Central memory CD8-positive, alpha-beta T cell (primary cell): ENCODE results near the gene RGR.

Experiments
- ATAC-seq: fragments of 150-1000 bp; cut with Tn5 transposase; replicated peaks from 2 replicates; pipeline ENCODE4 v1.10.0; 2022; ENCODE audit warnings: mild to moderate bottlenecking, moderate FRiP score, moderate number of reproducible peaks; ENCODE audit not compliant: poor library complexity, severe bottlenecking; ENCODE audit errors: extremely low read depth
- DNase-seq, 2 donors: peaks; one replicate each; pipeline ENCODE4 v3.0.0; 2021; ENCODE audit warnings: low spot score in 2 of 2
- H3K27ac Mint-ChIP-seq: one replicate; pipeline ENCODE4 v1.8.0; 2022; ENCODE audit warnings: low read depth, mild to moderate bottlenecking, moderate library complexity, mixed read lengths
- H3K27me3 Mint-ChIP-seq: one replicate; pipeline ENCODE4 v1.8.0; 2022; ENCODE audit warnings: mixed read lengths
- H3K36me3 Mint-ChIP-seq: one replicate; pipeline ENCODE4 v1.8.0; 2022; ENCODE audit warnings: mild to moderate bottlenecking, moderate library complexity, mixed read lengths; ENCODE audit not compliant: insufficient read depth
- H3K4me1 Mint-ChIP-seq: one replicate; pipeline ENCODE4 v1.8.0; 2022; ENCODE audit warnings: mixed read lengths
- H3K4me3 Mint-ChIP-seq: one replicate; pipeline ENCODE4 v1.8.0; 2022; ENCODE audit warnings: mild to moderate bottlenecking, moderate library complexity, mixed read lengths
- H3K9me3 Mint-ChIP-seq: one replicate; pipeline ENCODE4 v1.8.0; 2022; ENCODE audit warnings: mixed read lengths

RGR gene

GRCh38 chr10:84244651-84245270, at the start of gene RGR:
Gene RGR (plus strand): TSS chr10:84245053. CDS start chr10:84245091, 38 bp downstream.
- no peak within 1 kb of the TSS for H3K27ac Mint-ChIP-seq
- no peaks in the 10 kb centered on the region for H3K4me1 Mint-ChIP-seq
- no peaks in the 10 kb centered on the region for H3K9me3 Mint-ChIP-seq
- DNase-seq (no peak), ATAC-seq (no peak)
- H3K4me3 Mint-ChIP-seq = no peak within 1 kb of the TSS
- H3K36me3 Mint-ChIP-seq = no peaks in the 10 kb centered on the region
- peaks cover 21% of the 10 kb centered on the region for H3K27me3 Mint-ChIP-seq

- peaks cover 7% of the 10 kb centered on the region for H3K27me3 Mint-ChIP-seq
- H3K4me3 Mint-ChIP-seq = peak overlapping the region; percentile 73
- peaks cover 5% of the 10 kb centered on the region for H3K4me1 Mint-ChIP-seq
- ATAC-seq = no peak
- no peak overlapping the region for H3K27ac Mint-ChIP-seq
- DNase-seq = no peak
- no peaks in the 10 kb centered on the region for H3K9me3 Mint-ChIP-seq
- peaks cover 3% of the 10 kb centered on the region for H3K36me3 Mint-ChIP-seq
Observed at GRCh38 chr10:84196083-84196482, 48.8 kb upstream of the RGR start.

GRCh38 chr10:84196941-84197340, 47.9 kb upstream of the RGR start:
- ATAC-seq = no peak
- Mint-ChIP-seq H3K4me3 (no peak overlapping the region), H3K4me1 (no peaks in the 10 kb centered on the region), H3K27ac (no peak overlapping the region), H3K27me3 (peaks cover 7% of the 10 kb centered on the region), H3K36me3 (peaks cover 3% of the 10 kb centered on the region), H3K9me3 (no peaks in the 10 kb centered on the region)
- DNase-seq = no peak

- no peak for ATAC-seq
- Mint-ChIP-seq H3K4me1 (no peaks in the 10 kb centered on the region), H3K27me3 (peaks cover 7% of the 10 kb centered on the region), H3K36me3 (peaks cover 3% of the 10 kb centered on the region), H3K4me3 (no peak overlapping the region), H3K27ac (no peak overlapping the region), H3K9me3 (no peaks in the 10 kb centered on the region)
- no peak for DNase-seq
Observed at GRCh38 chr10:84197643-84198042, 47.2 kb upstream of the RGR start.

GRCh38 chr10:84198206-84198915, 46.5 kb upstream of the RGR start:
- DNase-seq (no peak), ATAC-seq (no peak)
- Mint-ChIP-seq H3K4me3 (no peak overlapping the region), H3K36me3 (peaks cover 3% of the 10 kb centered on the region), H3K9me3 (no peaks in the 10 kb centered on the region), H3K27me3 (peaks cover 7% of the 10 kb centered on the region), H3K27ac (no peak overlapping the region), H3K4me1 (no peaks in the 10 kb centered on the region)

GRCh38 chr10:84200537-84201243, 44.2 kb upstream of the RGR start:
- H3K4me1 Mint-ChIP-seq = peaks cover 7% of the 10 kb centered on the region
- H3K4me3 Mint-ChIP-seq = no peak overlapping the region
- no peaks in the 10 kb centered on the region for H3K9me3 Mint-ChIP-seq
- DNase-seq = no peak
- H3K27ac Mint-ChIP-seq = no peak overlapping the region
- H3K27me3 Mint-ChIP-seq = peaks cover 7% of the 10 kb centered on the region
- no peak for ATAC-seq
- peaks cover 3% of the 10 kb centered on the region for H3K36me3 Mint-ChIP-seq

- H3K27ac Mint-ChIP-seq = no peak overlapping the region
- no peak overlapping the region for H3K4me3 Mint-ChIP-seq
- no peak for ATAC-seq
Observed at GRCh38 chr10:84201244-84201606, 43.6 kb upstream of the RGR start.

GRCh38 chr10:84201682-84202081, 43.2 kb upstream of the RGR start:
- Mint-ChIP-seq H3K27ac (peak overlapping the region; percentile 75), H3K4me3 (no peak overlapping the region), H3K36me3 (peaks cover 3% of the 10 kb centered on the region), H3K9me3 (no peaks in the 10 kb centered on the region), H3K4me1 (peaks cover 7% of the 10 kb centered on the region), H3K27me3 (no peaks in the 10 kb centered on the region)
- no peak for DNase-seq
- no peak for ATAC-seq

More at GRCh38 chr10:84201244-84201606, 43.6 kb upstream of the RGR start:
- H3K27me3 Mint-ChIP-seq = peaks cover 3% of the 10 kb centered on the region
- H3K4me1 Mint-ChIP-seq = peaks cover 7% of the 10 kb centered on the region
- peaks cover 3% of the 10 kb centered on the region for H3K36me3 Mint-ChIP-seq
- no peak for DNase-seq
- H3K9me3 Mint-ChIP-seq = no peaks in the 10 kb centered on the region

- Mint-ChIP-seq H3K4me1 (peaks cover 7% of the 10 kb centered on the region), H3K4me3 (no peak overlapping the region), H3K9me3 (no peaks in the 10 kb centered on the region), H3K36me3 (peaks cover 5% of the 10 kb centered on the region), H3K27me3 (no peaks in the 10 kb centered on the region), H3K27ac (peak overlapping the region; percentile 75)
- DNase-seq (no peak), ATAC-seq (no peak)
Observed at GRCh38 chr10:84202349-84202748, 42.5 kb upstream of the RGR start.

- Mint-ChIP-seq H3K27ac (no peak overlapping the region), H3K27me3 (no peaks in the 10 kb centered on the region), H3K4me3 (no peak overlapping the region), H3K9me3 (no peaks in the 10 kb centered on the region), H3K4me1 (peaks cover 7% of the 10 kb centered on the region), H3K36me3 (peaks cover 2% of the 10 kb centered on the region)
- DNase-seq (no peak), ATAC-seq (no peak)
Observed at GRCh38 chr10:84204122-84204521, 40.7 kb upstream of the RGR start.

- H3K9me3 Mint-ChIP-seq = no peaks in the 10 kb centered on the region
- ATAC-seq = no peak
- no peak overlapping the region for H3K27ac Mint-ChIP-seq
- peaks cover 7% of the 10 kb centered on the region for H3K4me1 Mint-ChIP-seq
- H3K27me3 Mint-ChIP-seq = no peaks in the 10 kb centered on the region
- peaks cover 2% of the 10 kb centered on the region for H3K36me3 Mint-ChIP-seq
- DNase-seq = no peak
- no peak overlapping the region for H3K4me3 Mint-ChIP-seq
Observed at GRCh38 chr10:84204610-84205009, 40.2 kb upstream of the RGR start.

- H3K36me3 Mint-ChIP-seq = peaks cover 2% of the 10 kb centered on the region
- H3K4me1 Mint-ChIP-seq = peaks cover 7% of the 10 kb centered on the region
- no peak overlapping the region for H3K27ac Mint-ChIP-seq
- no peaks in the 10 kb centered on the region for H3K27me3 Mint-ChIP-seq
- no peaks in the 10 kb centered on the region for H3K9me3 Mint-ChIP-seq
- ATAC-seq (peak; percentile 86), DNase-seq (peak; percentile 69 to 73)
- H3K4me3 Mint-ChIP-seq = no peak overlapping the region
Observed at GRCh38 chr10:84205049-84205852, 39.6 kb upstream of the RGR start.
